ENCODE results near the gene SPNS3.

DNA sequence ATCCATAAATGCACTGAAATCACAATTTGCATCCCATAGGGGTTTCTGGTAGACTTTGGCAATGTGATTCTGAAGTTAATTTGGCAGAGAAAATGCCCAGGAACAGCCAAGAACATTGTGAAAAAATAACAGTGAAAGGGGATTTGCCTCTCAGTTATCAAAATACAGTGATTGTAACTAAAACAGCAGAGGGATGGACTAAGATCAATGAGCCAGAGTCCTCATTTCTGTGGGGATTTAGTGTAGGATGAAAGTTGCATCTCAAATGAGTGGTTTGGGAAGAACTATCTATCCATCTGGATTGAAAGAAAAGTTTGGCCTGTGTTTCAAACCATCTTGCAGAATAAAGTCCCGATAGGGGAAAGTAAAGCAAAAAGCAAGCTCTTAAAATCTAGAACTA, 93.4 kb downstream of the SPNS3 start:
- TF ChIP-seq CREB1 (IDR thresholded peaks at IDR 0.05) (no peak), CREB1 (CRISPR knock-in tag; IDR thresholded peaks at IDR 0.05) (no peak), EZH2 (IDR thresholded peaks at IDR 0.05; ENCODE audit: borderline replicate concordance, low read depth, low read length) (no peak), DMBX1 (CRISPR knock-in tag; IDR thresholded peaks at IDR 0.05; ENCODE audit: borderline replicate concordance) (no peak), FOXM1 (IDR thresholded peaks at IDR 0.05; ENCODE audit: low read depth) (no peak), FOXM1 (CRISPR knock-in tag; IDR thresholded peaks at IDR 0.05; ENCODE audit: low read depth) (no peak)
- TF ChIP-seq, protein P1, sequence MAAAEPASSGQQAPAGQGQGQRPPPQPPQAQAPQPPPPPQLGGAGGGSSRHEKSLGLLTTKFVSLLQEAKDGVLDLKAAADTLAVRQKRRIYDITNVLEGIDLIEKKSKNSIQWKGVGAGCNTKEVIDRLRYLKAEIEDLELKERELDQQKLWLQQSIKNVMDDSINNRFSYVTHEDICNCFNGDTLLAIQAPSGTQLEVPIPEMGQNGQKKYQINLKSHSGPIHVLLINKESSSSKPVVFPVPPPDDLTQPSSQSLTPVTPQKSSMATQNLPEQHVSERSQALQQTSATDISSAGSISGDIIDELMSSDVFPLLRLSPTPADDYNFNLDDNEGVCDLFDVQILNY (CRISPR knock-in tag; IDR thresholded peaks at IDR 0.05) = no peak

Measured in K562 (cell line).